ENCODE data around the gene CEBPB.
"Not testable (repeated sequence)": the region's sequence is repeated elsewhere in the genome, so short reads cannot be mapped to it uniquely, and the experiment has no call there.

Gene CEBPB

GRCh38 chr20:50192364-50193198, 2.0 kb downstream of the CEBPB start:
- peak; percentile 70 to 81 (median 78) for DNase-seq (ENCODE audit: low read depth in 2 of 3, low spot score in 1 of 3)

GRCh38 chr20:50193199-50193835, 2.7 kb downstream of the CEBPB start:
- DNase-seq (ENCODE audit: low read depth in 2 of 3, low spot score in 1 of 3): no peak

GRCh38 chr20:50193836-50194421, 3.3 kb downstream of the CEBPB start:
- no peak for DNase-seq (ENCODE audit: low read depth in 2 of 3, low spot score in 1 of 3)

DNA sequence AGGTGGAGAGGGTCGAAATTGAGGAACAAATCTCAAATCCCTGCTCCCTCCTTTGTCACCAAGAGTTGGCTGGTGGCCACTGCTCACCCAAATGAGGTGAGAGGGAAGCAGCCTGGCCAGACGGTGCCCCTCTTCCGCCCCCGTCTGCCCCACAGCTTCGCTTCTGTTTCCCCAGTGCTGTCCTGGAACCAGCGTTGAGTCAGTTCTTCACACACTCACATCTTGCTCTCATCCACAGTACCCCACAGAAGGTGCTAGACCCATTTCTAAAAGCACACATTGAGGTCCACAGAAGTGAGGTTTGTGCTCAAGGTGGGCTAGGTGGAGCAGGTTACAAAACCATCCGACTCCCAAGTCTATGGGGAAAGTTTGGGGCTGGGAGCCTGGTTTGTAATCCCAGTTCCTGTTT, 3.8 kb downstream of the CEBPB start:
- no peak for DNase-seq (ENCODE audit: low read depth in 2 of 3, low spot score in 1 of 3)

DNA sequence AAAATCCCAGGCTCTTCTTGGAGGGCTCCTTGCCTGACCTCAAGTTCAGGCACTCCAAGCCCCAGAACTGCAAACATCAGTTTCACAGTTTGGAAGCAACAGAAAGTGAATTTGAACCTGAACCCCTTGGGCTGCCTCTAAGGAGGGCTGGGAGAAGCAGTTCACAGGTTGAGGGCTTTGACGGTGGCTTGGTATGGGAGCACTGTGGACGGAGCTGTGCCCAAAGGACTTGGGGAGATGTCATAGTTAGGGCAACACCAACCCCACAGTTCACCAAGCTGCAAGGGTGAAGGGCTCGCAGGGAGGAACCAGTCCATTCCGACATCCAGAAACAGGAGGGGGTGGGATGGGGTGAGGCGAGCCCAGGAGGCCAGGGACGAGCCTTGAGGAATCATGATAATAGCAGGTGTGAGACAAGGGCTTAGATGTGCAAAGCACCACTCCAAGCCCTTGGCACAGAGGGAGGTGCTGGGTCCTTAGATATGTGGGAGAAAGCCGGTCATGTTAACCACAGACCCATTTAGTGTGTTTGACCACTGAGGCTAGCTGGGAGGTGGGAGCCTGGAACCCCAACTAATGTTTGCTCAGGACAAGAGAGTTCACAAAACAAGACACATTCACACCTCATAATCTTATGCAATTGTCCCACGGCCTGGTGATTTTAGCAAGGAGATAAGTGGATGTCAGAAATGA, 4.3 kb downstream of the CEBPB start:
- DNase-seq (ENCODE audit: low read depth in 2 of 3, low spot score in 1 of 3): no peak

DNA sequence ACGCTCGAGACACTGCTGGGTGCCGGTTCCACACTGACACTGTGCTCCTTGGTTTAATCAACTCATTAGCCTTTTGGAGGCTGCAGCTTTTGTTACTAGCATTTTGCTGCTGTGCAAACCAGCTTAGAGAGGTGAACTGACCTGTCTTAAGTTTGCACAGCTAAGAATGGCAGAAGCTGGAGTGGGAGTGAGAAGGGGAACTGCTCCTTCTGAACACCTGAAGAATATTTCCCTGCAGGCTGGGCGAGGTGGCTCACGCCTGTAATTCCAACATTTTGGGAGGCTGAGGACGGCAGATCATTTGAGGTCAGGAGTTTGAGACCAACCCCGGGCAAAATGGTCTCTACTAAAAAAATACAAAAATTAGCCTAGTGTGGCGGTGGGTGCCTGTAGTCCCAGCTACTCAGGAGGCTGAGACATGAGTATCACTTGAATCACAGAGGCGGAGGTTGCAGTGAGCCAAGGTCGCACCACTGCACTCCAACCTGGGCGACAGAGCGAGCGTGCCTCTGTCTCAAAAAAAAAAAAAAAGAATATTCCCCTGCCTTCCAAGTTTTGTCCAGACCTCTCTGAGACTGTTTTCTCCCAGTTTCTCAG, 5.0 kb downstream of the CEBPB start:
- no peak for DNase-seq (ENCODE audit: low read depth in 2 of 3, low spot score in 1 of 3)

- DNase-seq (ENCODE audit: low read depth in 2 of 3, low spot score in 1 of 3): no peak
Observed at GRCh38 chr20:50196248-50196647, 5.6 kb downstream of the CEBPB start.

GRCh38 chr20:50196896-50197295, 6.3 kb downstream of the CEBPB start:
- no peak for DNase-seq (ENCODE audit: low read depth in 2 of 3, low spot score in 1 of 3)

GRCh38 chr20:50197463-50198179, 7.0 kb downstream of the CEBPB start:
- DNase-seq (ENCODE audit: low read depth in 2 of 3, low spot score in 1 of 3): no peak

DNA sequence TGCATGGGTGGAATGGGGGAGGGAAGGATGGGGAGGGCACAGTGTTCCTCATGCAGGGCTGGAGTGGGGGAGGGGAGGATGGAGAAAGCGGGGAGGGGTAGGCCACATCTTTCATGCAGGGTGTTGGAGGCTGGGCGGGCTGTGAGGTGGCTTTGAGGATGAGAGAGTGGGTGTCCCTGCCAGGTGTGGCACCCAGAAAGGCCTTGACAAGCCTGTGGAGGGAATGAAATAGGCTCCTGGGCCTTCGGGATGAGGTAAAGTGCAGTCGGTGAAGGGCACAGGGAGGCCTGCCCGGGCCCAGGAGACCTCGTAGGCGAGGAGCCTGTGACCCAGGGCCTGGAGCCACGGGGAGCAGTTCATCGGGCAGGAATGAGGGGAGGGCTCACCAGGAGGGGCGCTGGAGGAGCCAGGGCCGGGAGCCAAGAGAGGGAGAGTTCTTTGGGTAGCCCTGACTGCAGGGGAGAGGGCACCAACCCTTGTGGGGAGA, 7.6 kb downstream of the CEBPB start:
- no peak for DNase-seq (ENCODE audit: low read depth in 2 of 3, low spot score in 1 of 3)

GRCh38 chr20:50198716-50199115, 8.1 kb downstream of the CEBPB start:
- DNase-seq (ENCODE audit: low read depth in 2 of 3, low spot score in 1 of 3): no peak

- no peak for DNase-seq (ENCODE audit: low read depth in 2 of 3, low spot score in 1 of 3)
Observed at GRCh38 chr20:50199703-50200102, 9.1 kb downstream of the CEBPB start.

DNA sequence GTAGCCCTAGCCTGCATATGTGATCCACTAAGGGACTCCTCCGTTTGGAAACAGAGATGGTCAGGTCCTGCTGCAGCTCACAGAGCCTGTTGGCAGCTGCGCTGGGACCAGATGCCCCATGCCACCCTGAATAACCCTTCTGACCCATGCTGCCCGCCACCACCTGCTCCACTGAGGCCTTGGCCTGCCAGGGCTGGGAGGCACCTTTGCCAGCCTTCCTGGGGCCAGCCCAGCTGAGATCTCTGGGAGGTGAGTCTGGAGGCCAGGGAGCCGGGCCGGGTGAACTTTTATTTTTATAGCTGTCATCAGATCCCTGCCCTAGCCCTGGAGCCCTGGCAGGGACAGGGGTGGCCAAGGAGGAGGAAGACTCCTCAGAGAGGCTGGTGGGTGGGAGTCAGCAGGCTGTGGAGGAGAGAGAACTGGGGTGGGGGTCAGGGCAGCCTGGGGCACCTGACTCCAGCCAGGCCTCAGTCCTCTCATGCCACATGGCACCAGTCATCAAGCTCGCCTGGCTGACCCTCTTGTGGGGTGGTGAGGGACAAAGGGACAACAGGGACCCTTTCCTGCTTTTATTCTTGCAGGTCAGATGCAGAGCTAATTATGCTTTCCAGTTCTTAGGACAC, 10.0 kb downstream of the CEBPB start:
- DNase-seq (ENCODE audit: low read depth in 2 of 3, low spot score in 1 of 3): no peak

DNA sequence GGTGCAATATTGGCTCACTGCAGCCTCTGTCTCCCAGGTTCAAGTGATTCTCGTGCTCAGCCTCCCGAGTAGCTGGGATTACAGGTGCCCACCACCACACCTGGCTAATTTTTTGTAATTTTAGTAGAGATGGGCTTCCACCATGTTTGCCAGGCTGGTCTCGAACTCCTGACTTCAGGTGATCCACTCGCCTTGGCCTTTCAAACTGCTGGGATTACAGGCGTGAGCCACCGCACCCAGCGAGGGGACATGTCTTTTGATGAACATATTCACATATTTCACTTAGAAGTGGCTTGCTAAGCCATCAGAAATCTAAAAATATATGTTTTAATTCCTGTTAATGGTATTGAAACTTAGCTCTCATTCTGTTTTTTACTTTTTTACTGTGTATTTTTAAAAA, 11.1 kb downstream of the CEBPB start:
- DNase-seq (ENCODE audit: low read depth in 2 of 3, low spot score in 1 of 3): not testable (repeated sequence)

- DNase-seq (ENCODE audit: low read depth in 2 of 3, low spot score in 1 of 3): no peak
Observed at GRCh38 chr20:50202677-50203076, 12.0 kb downstream of the CEBPB start.

GRCh38 chr20:50203951-50204937, 13.6 kb downstream of the CEBPB start:
- no peak for DNase-seq (ENCODE audit: low read depth in 2 of 3, low spot score in 1 of 3)

DNA sequence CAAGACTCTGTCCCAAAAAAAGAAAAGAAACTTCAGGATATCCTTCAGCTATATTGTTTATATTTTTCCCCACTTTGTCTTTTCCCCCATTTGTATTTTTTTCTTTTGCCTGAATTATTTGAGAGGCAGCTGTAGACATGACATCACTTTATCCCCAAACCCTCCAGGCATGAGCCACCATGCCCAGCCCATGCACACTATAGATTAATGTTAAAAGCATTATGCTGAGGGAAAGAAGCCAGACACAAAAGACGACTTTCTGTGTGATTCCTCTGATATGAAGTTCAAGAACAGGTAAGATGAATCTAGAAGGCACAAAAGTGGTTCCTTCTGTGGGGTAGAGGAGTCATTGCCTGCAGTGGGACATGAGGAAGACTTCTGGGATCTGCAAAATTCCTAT, 16.4 kb downstream of the CEBPB start:
- no peak for DNase-seq (ENCODE audit: low read depth in 2 of 3, low spot score in 1 of 3)

DNA sequence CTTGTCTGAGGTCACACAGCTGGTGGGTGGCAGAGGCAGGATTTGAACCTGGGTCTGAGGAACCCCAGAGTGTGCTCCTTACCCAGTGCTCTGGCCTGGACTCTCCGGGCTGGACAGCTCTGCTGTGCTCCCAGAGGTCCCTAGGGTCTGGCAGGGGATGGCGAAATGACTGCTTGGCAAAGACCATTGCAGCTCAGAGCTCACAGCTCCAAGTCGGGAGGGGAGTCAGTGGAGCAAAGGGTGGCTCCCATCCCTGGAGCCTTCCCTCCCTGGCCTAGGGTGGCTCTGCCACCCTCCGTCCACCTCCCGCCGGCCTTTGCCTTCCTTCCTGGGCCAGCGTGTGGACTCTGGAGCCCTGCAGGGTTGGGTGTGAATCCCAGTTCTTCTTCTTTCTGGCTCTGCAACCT, 17.5 kb downstream of the CEBPB start:
- DNase-seq (ENCODE audit: low read depth in 2 of 3, low spot score in 1 of 3): no peak

DNA sequence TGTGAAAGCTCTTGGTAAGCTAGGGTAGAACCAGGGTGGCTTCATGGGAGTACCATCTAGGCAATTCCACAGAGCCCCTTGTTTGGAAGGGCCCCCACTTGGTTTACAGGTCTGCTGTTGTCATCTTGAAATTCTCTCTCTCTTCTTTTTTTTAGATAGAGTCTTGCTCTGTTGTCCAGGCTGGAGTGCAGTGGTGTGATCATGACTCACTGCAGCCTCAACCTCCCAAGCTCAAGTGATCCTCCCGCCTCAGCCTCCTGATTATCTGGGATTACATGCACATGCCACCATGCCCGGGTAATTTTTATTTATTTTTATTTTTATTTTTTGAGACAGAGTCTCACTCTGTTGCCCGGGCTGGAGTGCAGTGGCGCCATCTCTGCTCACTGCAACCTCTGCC, 18.2 kb downstream of the CEBPB start:
- DNase-seq (ENCODE audit: low read depth in 2 of 3, low spot score in 1 of 3): not testable (repeated sequence)

All from stimulated activated CD4-positive, alpha-beta T cell treated with anti-CD3 and anti-CD28 coated beads, Interleukin-12 subunit alpha, Interleukin-12 subunit beta, amount 100 ng/mL, for 48 hours (primary cell).